Ishikawa (cell line): Measurements from ENCODE around the gene RPL31.

Experiments
- CEBPB ChIP-seq: IDR thresholded peaks from 2 replicates; pipeline ENCODE4 v1.6.1; 2012
- CREB1 ChIP-seq: IDR thresholded peaks from 2 replicates; pipeline ENCODE4 v1.6.1; 2012; ENCODE audit warnings: low read depth
- EP300 ChIP-seq: IDR thresholded peaks from 2 replicates; pipeline ENCODE4 v1.6.1; 2012; ENCODE audit warnings: borderline replicate concordance
- FOXM1 ChIP-seq: IDR thresholded peaks from 2 replicates; pipeline ENCODE4 v1.6.1; 2012; ENCODE audit warnings: low read depth, borderline replicate concordance
- REST ChIP-seq: IDR thresholded peaks from 2 replicates; pipeline ENCODE4 v1.6.1; 2012; ENCODE audit warnings: low read depth, mild to moderate bottlenecking
- TAF1 ChIP-seq: IDR thresholded peaks from 2 replicates; pipeline ENCODE4 v1.6.1; 2012; ENCODE audit warnings: low read depth, mild to moderate bottlenecking
- TCF12 ChIP-seq: IDR thresholded peaks from 2 replicates; pipeline ENCODE4 v1.6.1; 2012; ENCODE audit warnings: low read depth
- ZBTB7A ChIP-seq: IDR thresholded peaks from 2 replicates; pipeline ENCODE4 v1.6.1; 2012; ENCODE audit warnings: low read depth
- TF ChIP-seq, protein P1 (sequence below): IDR thresholded peaks from 2 replicates; pipeline ENCODE4 v1.6.1; 2012

DNA sequence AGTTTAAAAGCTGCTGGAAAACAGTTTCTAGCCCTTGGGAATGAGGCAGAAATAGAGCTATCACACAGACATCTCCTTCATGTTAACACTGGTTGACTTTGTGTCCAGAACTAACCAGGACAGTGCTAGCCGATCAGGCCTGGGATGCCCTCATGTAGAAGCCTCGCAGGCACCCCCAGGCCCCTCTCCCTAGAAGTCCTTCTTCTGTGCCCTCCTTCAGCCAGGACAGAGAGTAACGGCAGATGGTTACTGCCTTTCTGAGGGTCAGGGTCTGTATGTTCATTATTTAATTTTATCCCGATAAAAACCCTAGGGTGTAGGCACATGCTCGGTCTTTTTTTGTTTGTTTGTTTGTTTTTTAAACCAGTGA lies 10.7 kb upstream of the RPL31 start:
- TF ChIP-seq FOXM1 (no peak), CEBPB (no peak), TAF1 (no peak), CREB1 (no peak), EP300 (no peak), TCF12 (no peak), REST (no peak), ZBTB7A (no peak)
- TF ChIP-seq, protein P1, sequence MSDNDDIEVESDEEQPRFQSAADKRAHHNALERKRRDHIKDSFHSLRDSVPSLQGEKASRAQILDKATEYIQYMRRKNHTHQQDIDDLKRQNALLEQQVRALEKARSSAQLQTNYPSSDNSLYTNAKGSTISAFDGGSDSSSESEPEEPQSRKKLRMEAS = no peak
